ENCODE data around the gene QSOX2. TPM values are rescaled to one million over a fixed set of nuclear protein-coding genes. Genes with fewer than 3 reads are reported as not detected.

Gene QSOX2
- total RNA-seq, 6 experiments from 2014 or later, result 2.9 to 8.7 (median 6.4) TPM

GRCh38 chr9:136179761-136180160 lies 65.9 kb downstream of the QSOX2 start:
- H3K36me3 ChIP-seq, result no peaks in the 10 kb centered on the region
- intact Hi-C loops (cut with DNase I), result loop anchor here in 1 of 2 donors (10.0 kb wide), 1 partner anchor 95 kb away; no protein-coding TSS in a partner anchor
- no peaks in the 10 kb centered on the region for H3K27me3 ChIP-seq
- H3K27ac ChIP-seq, result no peak overlapping the region
- no peaks in the 10 kb centered on the region for H3K4me1 ChIP-seq
- DNase-seq, result no peak
- peak in 1 of 4 donors; percentile 8 for ATAC-seq
- no peak overlapping the region for H3K4me3 ChIP-seq
- 89% methylated on average over 5 of the region's 13 CpGs for WGBS (ENCODE audit: insufficient coverage, low coverage, low lambda C conversion rate, missing lambda C conversion rate)
- no peaks in the 10 kb centered on the region for H3K9me3 ChIP-seq
- TF ChIP-seq, protein P1, sequence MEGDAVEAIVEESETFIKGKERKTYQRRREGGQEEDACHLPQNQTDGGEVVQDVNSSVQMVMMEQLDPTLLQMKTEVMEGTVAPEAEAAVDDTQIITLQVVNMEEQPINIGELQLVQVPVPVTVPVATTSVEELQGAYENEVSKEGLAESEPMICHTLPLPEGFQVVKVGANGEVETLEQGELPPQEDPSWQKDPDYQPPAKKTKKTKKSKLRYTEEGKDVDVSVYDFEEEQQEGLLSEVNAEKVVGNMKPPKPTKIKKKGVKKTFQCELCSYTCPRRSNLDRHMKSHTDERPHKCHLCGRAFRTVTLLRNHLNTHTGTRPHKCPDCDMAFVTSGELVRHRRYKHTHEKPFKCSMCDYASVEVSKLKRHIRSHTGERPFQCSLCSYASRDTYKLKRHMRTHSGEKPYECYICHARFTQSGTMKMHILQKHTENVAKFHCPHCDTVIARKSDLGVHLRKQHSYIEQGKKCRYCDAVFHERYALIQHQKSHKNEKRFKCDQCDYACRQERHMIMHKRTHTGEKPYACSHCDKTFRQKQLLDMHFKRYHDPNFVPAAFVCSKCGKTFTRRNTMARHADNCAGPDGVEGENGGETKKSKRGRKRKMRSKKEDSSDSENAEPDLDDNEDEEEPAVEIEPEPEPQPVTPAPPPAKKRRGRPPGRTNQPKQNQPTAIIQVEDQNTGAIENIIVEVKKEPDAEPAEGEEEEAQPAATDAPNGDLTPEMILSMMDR (IDR thresholded peaks at IDR 0.05), result no peak
- TF ChIP-seq POLR2A (IDR thresholded peaks at IDR 0.05), result no peak

- intact Hi-C loops (cut with DNase I), result loop anchor here in 1 of 2 donors (10.0 kb wide), 1 partner anchor 96 kb away; no protein-coding TSS in a partner anchor
- Histone ChIP-seq H3K9me3 (no peaks in the 10 kb centered on the region), H3K36me3 (no peaks in the 10 kb centered on the region), H3K27me3 (no peaks in the 10 kb centered on the region), H3K4me3 (no peak overlapping the region), H3K4me1 (no peaks in the 10 kb centered on the region), H3K27ac (no peak overlapping the region)
- no peak for DNase-seq
- 31% methylated on average over 6 of the region's 12 CpGs for WGBS (ENCODE audit: insufficient coverage, low coverage, low lambda C conversion rate, missing lambda C conversion rate)
- no peak for ATAC-seq
- TF ChIP-seq POLR2A (IDR thresholded peaks at IDR 0.05), result no peak
- TF ChIP-seq, protein P1 (IDR thresholded peaks at IDR 0.05), result no peak
Observed at GRCh38 chr9:136179101-136179616, 66.5 kb downstream of the QSOX2 start.

GRCh38 chr9:136178773-136179075 lies 66.9 kb downstream of the QSOX2 start:
- no peak overlapping the region for H3K4me3 ChIP-seq
- no peak for ATAC-seq
- intact Hi-C loops (cut with DNase I), result loop anchor here in 1 of 2 donors (10.0 kb wide), 1 partner anchor 96 kb away; no protein-coding TSS in a partner anchor
- no peaks in the 10 kb centered on the region for H3K4me1 ChIP-seq
- TF ChIP-seq POLR2A (IDR thresholded peaks at IDR 0.05), result no peak
- TF ChIP-seq, protein P1 (IDR thresholded peaks at IDR 0.05), result no peak
- DNase-seq, result no peak
- H3K9me3 ChIP-seq, result no peaks in the 10 kb centered on the region
- WGBS (ENCODE audit: insufficient coverage, low coverage, low lambda C conversion rate, missing lambda C conversion rate), result 25% methylated on average over 4 of the region's 8 CpGs
- no peak overlapping the region for H3K27ac ChIP-seq
- no peaks in the 10 kb centered on the region for H3K36me3 ChIP-seq
- no peaks in the 10 kb centered on the region for H3K27me3 ChIP-seq

DNA sequence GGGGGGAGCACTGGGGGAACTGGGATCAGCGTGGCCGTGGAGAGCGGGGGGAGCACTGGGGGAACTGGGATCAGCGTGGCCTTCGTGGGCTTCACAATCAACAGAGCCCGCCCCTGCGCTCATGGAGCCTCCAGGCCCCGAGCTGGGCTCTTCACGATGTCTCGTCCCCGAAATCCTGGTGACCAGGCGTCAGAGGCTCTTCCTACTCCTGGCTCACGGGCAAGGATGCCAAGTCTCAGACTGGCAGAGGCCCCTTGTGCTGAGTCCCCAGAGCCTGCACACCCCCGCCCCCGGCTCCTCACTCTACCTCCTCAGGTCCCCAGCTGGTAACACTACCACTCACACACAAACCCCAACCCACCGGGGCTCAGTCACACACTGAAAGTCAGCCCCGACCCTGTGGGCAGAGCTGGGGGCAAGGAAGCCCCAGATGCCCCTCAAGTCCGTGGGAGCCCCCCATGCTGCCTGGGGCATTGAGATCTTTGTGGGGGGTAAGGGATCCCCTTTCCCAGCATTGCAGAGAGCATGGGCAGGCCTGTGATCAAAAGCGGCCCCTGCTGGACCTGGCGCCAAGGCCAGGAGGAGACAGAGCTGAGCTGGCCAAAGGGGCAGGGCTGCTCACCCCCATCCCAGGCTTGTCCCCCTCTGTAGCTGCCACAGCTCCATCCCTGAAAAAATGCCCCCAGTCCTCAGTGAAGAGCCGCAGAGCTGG lies 67.4 kb downstream of the QSOX2 start:
- WGBS (ENCODE audit: insufficient coverage, low coverage, low lambda C conversion rate, missing lambda C conversion rate), result 58% methylated on average over 4 of the region's 21 CpGs
- no peak for TF ChIP-seq POLR2A (IDR thresholded peaks at IDR 0.05)
- TF ChIP-seq, protein P1 (IDR thresholded peaks at IDR 0.05), result no peak
- intact Hi-C loops (cut with DNase I), result loop anchor here in 1 of 2 donors (10.0 kb wide), 1 partner anchor 97 kb away; no protein-coding TSS in a partner anchor

More for the DNA sequence above, 67.4 kb downstream of the QSOX2 start:
- H3K9me3 ChIP-seq, result no peaks in the 10 kb centered on the region
- H3K36me3 ChIP-seq, result no peaks in the 10 kb centered on the region
- no peaks in the 10 kb centered on the region for H3K27me3 ChIP-seq
- DNase-seq, result no peak
- ATAC-seq, result no peak
- H3K4me3 ChIP-seq, result no peak overlapping the region
- H3K4me1 ChIP-seq, result no peaks in the 10 kb centered on the region
- no peak overlapping the region for H3K27ac ChIP-seq

Data from right lobe of liver (tissue), 6 donors.